IMR-90 (cell line): ENCODE data around the gene NTM. TPM values are rescaled to one million over a fixed set of nuclear protein-coding genes. Genes with fewer than 3 reads are reported as not detected.

ENCODE experiments used
- ATAC-seq: fragments of 200-7000 bp; cut with Tn5 transposase; 2 replicates; pipeline ENCODE4 v1.9.1; 2020; ENCODE audit warnings: low read depth, mild to moderate bottlenecking, moderate library complexity
- BruUV-seq: library from RNA; stranded (reverse); fragments of 400-500 nt; replicated peaks from 2 replicates; lab custom pipeline; 2021; lab: Mats Ljungman, UMichigan
- CTCF ChIA-PET: fragments of 300-600 bp; formaldehyde crosslinking; extraction: SDS; loops from one replicate; lab custom pipeline; 2021; ENCODE audit warnings: antibody characterized with exemption; lab: Yijun Ruan, JAX
- POLR2A ChIA-PET: fragments of 300-600 bp; sonication (Branson Sonifier 250); formaldehyde crosslinking; loops from one replicate; lab custom pipeline; 2022; ENCODE audit warnings: antibody characterized with exemption; ENCODE audit not compliant: unreplicated experiment; lab: Charles Lee
- DNase-seq: peaks from one replicate; pipeline ENCODE4 v3.0.0; 2013
- H2AFZ ChIP-seq: replicated peaks from 2 replicates; pipeline ENCODE3; 2013; ENCODE audit warnings: low read length, mild to moderate bottlenecking; ENCODE audit not compliant: poor library complexity
- H2AK5ac ChIP-seq: 2 replicates; pipeline ENCODE4 v1.6.1; 2013; ENCODE audit warnings: low read depth, low read length, inconsistent platforms
- H2AK9ac ChIP-seq: replicated peaks from 2 replicates; pipeline ENCODE3; 2013; ENCODE audit warnings: mild to moderate bottlenecking, low read depth, low read length, moderate library complexity; ENCODE audit not compliant: poor library complexity
- H2BK120ac ChIP-seq: 2 replicates; pipeline ENCODE4 v1.6.1; 2013; ENCODE audit warnings: low read depth, low read length, inconsistent platforms
- H2BK15ac ChIP-seq: 3 replicates; pipeline ENCODE4 v1.6.1; 2013; ENCODE audit warnings: low read depth, low read length, inconsistent platforms
- H2BK20ac ChIP-seq: 2 replicates; pipeline ENCODE4 v1.6.1; 2013; ENCODE audit warnings: low read depth, mild to moderate bottlenecking, inconsistent platforms, low read length, moderate library complexity
- H2BK5ac ChIP-seq: 2 replicates; pipeline ENCODE4 v1.6.1; 2013; ENCODE audit warnings: mild to moderate bottlenecking, low read depth, low read length, inconsistent platforms; ENCODE audit not compliant: poor library complexity, severe bottlenecking
- H3K14ac ChIP-seq: replicated peaks from 2 replicates; pipeline ENCODE4 v1.6.1; 2013; ENCODE audit warnings: low read depth, low read length, inconsistent platforms
- H3K18ac ChIP-seq: 2 replicates; pipeline ENCODE4 v1.6.1; 2013; ENCODE audit warnings: low read depth, low read length, control low read depth
- H3K23ac ChIP-seq: 2 replicates; pipeline ENCODE4 v1.6.1; 2013; ENCODE audit warnings: low read depth, low read length, inconsistent platforms
- H3K27ac ChIP-seq: 2 replicates; pipeline ENCODE4 v1.5.1; 2013; ENCODE audit warnings: mild to moderate bottlenecking, control low read depth, low read length; ENCODE audit not compliant: insufficient read depth
- H3K27me3 ChIP-seq: 2 replicates; pipeline ENCODE4 v1.6.1; 2013; ENCODE audit warnings: low read length; ENCODE audit not compliant: control insufficient read depth, insufficient read depth
- H3K36me3 ChIP-seq: 2 replicates; pipeline ENCODE4 v1.6.1; 2013; ENCODE audit warnings: low read length, mixed read lengths; ENCODE audit not compliant: control insufficient read depth, insufficient read depth
- H3K4ac ChIP-seq: 2 replicates; pipeline ENCODE4 v1.6.1; 2013; ENCODE audit warnings: low read depth, low read length, inconsistent platforms
- H3K4me1 ChIP-seq: 2 replicates; pipeline ENCODE4 v1.6.1; 2013; ENCODE audit warnings: low read length, mixed read lengths; ENCODE audit not compliant: control insufficient read depth, insufficient read depth
- H3K4me2 ChIP-seq: 2 replicates; pipeline ENCODE4 v1.6.1; 2013; ENCODE audit warnings: low read depth, mild to moderate bottlenecking, control low read depth, low read length, moderate library complexity
- H3K4me3 ChIP-seq: 2 replicates; pipeline ENCODE4 v1.5.1; 2013; ENCODE audit warnings: low read depth, mild to moderate bottlenecking, control low read depth, low read length, moderate library complexity; ENCODE audit not compliant: insufficient read depth
- H3K56ac ChIP-seq: 2 replicates; pipeline ENCODE4 v1.6.1; 2013; ENCODE audit warnings: low read length, inconsistent platforms; ENCODE audit not compliant: insufficient read depth; ENCODE audit errors: extremely low read depth
- H3K79me1 ChIP-seq, 2 experiments: 2 replicates each; pipeline ENCODE4 v1.6.1; 2013; ENCODE audit warnings: low read length in 2 of 2, inconsistent platforms in 1 of 2, low read depth in 1 of 2
- H3K9ac ChIP-seq: 2 replicates; pipeline ENCODE4 v1.6.1; 2013; ENCODE audit warnings: low read depth, low read length, control low read depth
- H3K9me1 ChIP-seq: 2 replicates; pipeline ENCODE4 v1.6.1; 2013; ENCODE audit warnings: low read length, inconsistent platforms; ENCODE audit not compliant: insufficient read depth
- H3K9me3 ChIP-seq: 2 replicates; pipeline ENCODE4 v1.6.1; 2013; ENCODE audit warnings: low read length; ENCODE audit not compliant: control insufficient read depth, insufficient read depth
- H4K20me1 ChIP-seq: 2 replicates; pipeline ENCODE4 v1.6.1; 2013; ENCODE audit warnings: low read length, inconsistent platforms; ENCODE audit not compliant: insufficient read depth
- H4K5ac ChIP-seq: 2 replicates; pipeline ENCODE4 v1.6.1; 2013; ENCODE audit warnings: mild to moderate bottlenecking, low read depth, low read length, control low read depth
- H4K8ac ChIP-seq, 2 experiments: 2 replicates each; pipeline ENCODE4 v1.6.1; 2013; ENCODE audit warnings: low read depth in 2 of 2, low read length in 2 of 2, control low read depth in 1 of 2, inconsistent platforms in 1 of 2
- H4K91ac ChIP-seq: 2 replicates; pipeline ENCODE4 v1.6.1; 2013; ENCODE audit warnings: low read depth, low read length, inconsistent platforms; ENCODE audit not compliant: insufficient read depth
- CEBPB ChIP-seq: IDR thresholded peaks from 2 replicates; pipeline ENCODE4 v1.6.1; 2012; ENCODE audit warnings: low read depth, low read length, improper control_type of control experiment
- CTCF ChIP-seq: conservative IDR thresholded peaks from 2 replicates; pipeline ENCODE4 v1.5.1; 2012; ENCODE audit warnings: mild to moderate bottlenecking, low read depth, low read length, improper control_type of control experiment
- ELK1 ChIP-seq: fragments of 150-350 bp; IDR thresholded peaks from 2 replicates; pipeline ENCODE4 v1.6.1; 2016; ENCODE audit warnings: low read depth, mild to moderate bottlenecking, low read length, moderate library complexity, borderline replicate concordance
- MAFK ChIP-seq: IDR thresholded peaks from 2 replicates; pipeline ENCODE4 v1.6.1; 2012; ENCODE audit warnings: low read depth, low read length, improper control_type of control experiment
- MAZ ChIP-seq: IDR thresholded peaks from 2 replicates; pipeline ENCODE4 v1.6.1; 2012; ENCODE audit warnings: low read depth, mild to moderate bottlenecking, low read length, improper control_type of control experiment, moderate library complexity, borderline replicate concordance
- RAD21 ChIP-seq: IDR thresholded peaks from 2 replicates; pipeline ENCODE4 v1.6.1; 2012; ENCODE audit warnings: low read length, improper control_type of control experiment
- RCOR1 ChIP-seq: IDR thresholded peaks from 2 replicates; pipeline ENCODE4 v1.6.1; 2012; ENCODE audit warnings: mild to moderate bottlenecking, low read length, improper control_type of control experiment; ENCODE audit not compliant: insufficient replicate concordance
- RFX5 ChIP-seq: IDR thresholded peaks from 2 replicates; pipeline ENCODE4 v1.8.0; 2012; ENCODE audit warnings: low read depth, mild to moderate bottlenecking, low read length, moderate library complexity
- USF2 ChIP-seq: fragments of 150-350 bp; IDR thresholded peaks from 2 replicates; pipeline ENCODE4 v1.6.1; 2017; ENCODE audit warnings: mild to moderate bottlenecking, antibody characterized with exemption, low read length, low read depth
- WGBS, 2 experiments: methylation state at CpG; one replicate each; pipeline versions ENCODE4 v1.1.5 to v1.1.7; 2013; ENCODE audit warnings: missing lambda C conversion rate in 2 of 2; ENCODE audit not compliant: insufficient read length in 1 of 2; ENCODE audit errors: extremely low coverage in 2 of 2; 5-methylcytosine and 5-hydroxymethylcytosine counted together
- dilution Hi-C: fragments of 300-500 bp; cut with HindIII; formaldehyde crosslinking; loops from one replicate; pipeline ENCODE4 v1.14.3; 2018; ENCODE audit warnings: low sequenced_read_pairs; ENCODE audit not compliant: unreplicated experiment
- in situ Hi-C: fragments of 300-500 bp; cut with MboI; formaldehyde crosslinking; loops from 3 replicates; pipeline ENCODE4 v1.14.3; 2019; ENCODE audit warnings: low sequenced_read_pairs, inconsistent platforms, mixed read lengths
- intact Hi-C: fragments of 100-400 bp; cut with micrococcal nuclease; formaldehyde crosslinking; loops from 2 replicates; pipeline ENCODE4 v1.10.0; 2022
- polyA plus RNA-seq, 3 experiments: library from polyadenylated mRNA; depleted of rRNA; stranded (reverse); fragments of >200 nt; gene quantifications; 2 replicates each; pipeline ENCODE4 v1.2.3, GENCODE V29; 2012; ENCODE audit warnings: low replicate concordance in 1 of 3
- total RNA-seq: library from RNA; depleted of rRNA; stranded (reverse); fragments of >200 nt; gene quantifications from 2 replicates; pipeline ENCODE4 v1.2.3, GENCODE V29; 2012

NTM gene
- total and polyA plus RNA-seq, 2 of the 4 experiments (the other 2 are of a cell fraction) = 19.5 to 25.5 TPM

GRCh38 chr11:132131961-132132360 lies 761.5 kb downstream of the NTM start:
- Histone ChIP-seq H2BK5ac (no peak overlapping the region), H3K27ac (no peak overlapping the region), H3K4me2 (no peak overlapping the region), H3K4me3 (no peak overlapping the region), H3K14ac (no peak overlapping the region), H3K23ac (no peak overlapping the region), H3K27me3 (no peaks in the 10 kb centered on the region), H3K9me1 (peaks cover 9% of the 10 kb centered on the region; the same call in 1 of the 2 replicates), H3K4ac (no peak overlapping the region), H3K56ac (no peak overlapping the region), H3K9me3 (no peaks in the 10 kb centered on the region), H4K8ac (no peak overlapping the region), H3K9ac (no peak overlapping the region), H4K5ac (no peak overlapping the region), H4K91ac (no peak overlapping the region), H3K36me3 (no peaks in the 10 kb centered on the region), H4K20me1 (no peaks in the 10 kb centered on the region), H2AK5ac (no peak overlapping the region), H2BK20ac (no peak overlapping the region), H3K18ac (no peak overlapping the region), H2BK120ac (no peak overlapping the region), H2BK15ac (no peak overlapping the region), H2AK9ac (no peak overlapping the region), H3K4me1 (0 out of 2 replicates have a peak, but pooled peaks cover 2% of the 10 kb centered on the region), H2AFZ (no peak overlapping the region), H3K79me1 (peaks cover 5 to 24% of the 10 kb centered on the region in 2 experiments)
- ChIA-PET CTCF (interaction anchor here (0.6 to 1.3 kb wide), 2 partner anchors 172 to 444 kb away, joined by 3 to 4 read pairs; no protein-coding TSS in a partner anchor), POLR2A (no interaction called here)
- no peak for TF ChIP-seq RCOR1
- no peak for TF ChIP-seq RAD21
- no peak for TF ChIP-seq MAZ
- TF ChIP-seq RFX5 = no peak
- TF ChIP-seq CTCF = no peak
- no peak for TF ChIP-seq USF2
- TF ChIP-seq MAFK = no peak
- TF ChIP-seq CEBPB = no peak
- no peak for TF ChIP-seq ELK1
- whole genome bisulfite sequencing, 2 experiments = no CpG with 5 or more reads among the region's 9 CpGs
- DNase-seq = no peak
- in situ Hi-C loops = no loop called here
- BruUV-seq = no TSS peak
- intact Hi-C loops = loop anchor here (10.0 kb wide), 1 partner anchor 933 kb away; no protein-coding TSS in a partner anchor
- no peak for ATAC-seq
- dilution Hi-C loops = no loop called here
